NB4 (cell line): ENCODE data around the gene TM2D3.

ENCODE experiments used
- DNase-seq: peaks from one replicate; pipeline ENCODE4 v3.0.0; 2010; ENCODE audit warnings: low read depth
- H3K4me3 ChIP-seq: one replicate; pipeline ENCODE4 v1.5.1; 2011; ENCODE audit warnings: mild to moderate bottlenecking, low read depth, low read length, moderate library complexity
- CTCF ChIP-seq: IDR thresholded peaks from one replicate; pipeline ENCODE4 v1.5.1; 2012; ENCODE audit warnings: low read depth, low read length
- MAX ChIP-seq: IDR thresholded peaks from 2 replicates; pipeline ENCODE4 v1.6.1; 2011; ENCODE audit warnings: low read depth, low read length
- MYC ChIP-seq: IDR thresholded peaks from 2 replicates; pipeline ENCODE4 v1.6.1; 2011; ENCODE audit warnings: low read depth, low read length
- POLR2A ChIP-seq: IDR thresholded peaks from 2 replicates; pipeline ENCODE4 v1.6.1; 2011; ENCODE audit warnings: mild to moderate bottlenecking; ENCODE audit not compliant: insufficient read length; ENCODE audit errors: extremely low read depth

TM2D3 gene

GRCh38 chr15:101615414-101615985 lies 36.7 kb downstream of the TM2D3 start:
- no peak for DNase-seq
- H3K4me3 ChIP-seq: no peak overlapping the region
- TF ChIP-seq MYC (no peak), MAX (no peak), POLR2A (no peak), CTCF (no peak)

GRCh38 chr15:101614761-101615160 lies 37.4 kb downstream of the TM2D3 start:
- TF ChIP-seq MAX: no peak
- no peak for TF ChIP-seq CTCF
- no peak for TF ChIP-seq MYC
- TF ChIP-seq POLR2A: no peak
- no peak overlapping the region for H3K4me3 ChIP-seq
- DNase-seq: no peak

GRCh38 chr15:101614001-101614585 lies 38.1 kb downstream of the TM2D3 start:
- no peak overlapping the region for H3K4me3 ChIP-seq
- no peak for DNase-seq
- no peak for TF ChIP-seq MYC
- no peak for TF ChIP-seq POLR2A
- no peak for TF ChIP-seq CTCF
- no peak for TF ChIP-seq MAX

- H3K4me3 ChIP-seq: no peak overlapping the region
- no peak for DNase-seq
- no peak for TF ChIP-seq MYC
- no peak for TF ChIP-seq POLR2A
These were observed 38.8 kb downstream of the TM2D3 start for GRCh38 chr15:101613130-101614000.

- DNase-seq: no peak
- no peak for TF ChIP-seq POLR2A
- TF ChIP-seq CTCF: no peak
- no peak for TF ChIP-seq MYC
- TF ChIP-seq MAX: no peak
- no peak overlapping the region for H3K4me3 ChIP-seq
These were observed 39.5 kb downstream of the TM2D3 start for GRCh38 chr15:101612676-101613075.

GRCh38 chr15:101611580-101612299 lies 40.4 kb downstream of the TM2D3 start:
- TF ChIP-seq POLR2A: no peak
- TF ChIP-seq MYC: no peak
- TF ChIP-seq MAX: no peak
- no peak for TF ChIP-seq CTCF
- no peak for DNase-seq
- H3K4me3 ChIP-seq: no peak overlapping the region
